ENCODE results near the gene ARID3B. TPM values are rescaled to one million over a fixed set of nuclear protein-coding genes. Genes with fewer than 3 reads are reported as not detected.

Gene ARID3B
- total RNA-seq, 2 donors from 2014 or later = 2.9 to 22.4 TPM

DNA sequence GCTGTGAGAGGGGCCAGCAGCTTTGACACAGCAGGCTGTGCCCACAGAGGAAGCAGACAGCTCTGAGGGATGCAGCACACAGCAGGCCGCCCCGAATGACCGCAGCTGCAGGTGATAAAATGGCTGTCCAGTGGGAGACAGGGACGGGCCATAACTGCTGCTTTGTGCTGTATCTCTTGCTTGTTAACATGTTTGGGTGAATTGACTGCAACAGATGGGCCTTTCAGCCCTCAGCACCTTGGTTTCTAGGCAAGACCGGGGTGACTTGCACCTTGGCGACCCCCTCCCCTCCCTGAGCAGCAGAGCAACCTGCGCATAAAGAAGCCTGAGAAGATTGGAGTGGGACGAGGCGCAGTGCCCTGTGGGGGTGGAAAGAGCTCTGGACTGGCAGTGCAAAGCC lies 38.0 kb downstream of the ARID3B start:
- DNase-seq (no peak), ATAC-seq (no peak)
- Histone ChIP-seq H3K27ac (no peak overlapping the region), H3K9me3 (no peaks in the 10 kb centered on the region), H3K36me3 (replicated peaks in 1 of 2; ENCODE audit: insufficient read depth in 1 of 2, low read depth in 2 of 2) (no peaks in the 10 kb centered on the region), H3K4me1 (no peaks in the 10 kb centered on the region), H3K27me3 (no peaks in the 10 kb centered on the region), H3K4me3 (no peak overlapping the region)
- TF ChIP-seq, protein P1, sequence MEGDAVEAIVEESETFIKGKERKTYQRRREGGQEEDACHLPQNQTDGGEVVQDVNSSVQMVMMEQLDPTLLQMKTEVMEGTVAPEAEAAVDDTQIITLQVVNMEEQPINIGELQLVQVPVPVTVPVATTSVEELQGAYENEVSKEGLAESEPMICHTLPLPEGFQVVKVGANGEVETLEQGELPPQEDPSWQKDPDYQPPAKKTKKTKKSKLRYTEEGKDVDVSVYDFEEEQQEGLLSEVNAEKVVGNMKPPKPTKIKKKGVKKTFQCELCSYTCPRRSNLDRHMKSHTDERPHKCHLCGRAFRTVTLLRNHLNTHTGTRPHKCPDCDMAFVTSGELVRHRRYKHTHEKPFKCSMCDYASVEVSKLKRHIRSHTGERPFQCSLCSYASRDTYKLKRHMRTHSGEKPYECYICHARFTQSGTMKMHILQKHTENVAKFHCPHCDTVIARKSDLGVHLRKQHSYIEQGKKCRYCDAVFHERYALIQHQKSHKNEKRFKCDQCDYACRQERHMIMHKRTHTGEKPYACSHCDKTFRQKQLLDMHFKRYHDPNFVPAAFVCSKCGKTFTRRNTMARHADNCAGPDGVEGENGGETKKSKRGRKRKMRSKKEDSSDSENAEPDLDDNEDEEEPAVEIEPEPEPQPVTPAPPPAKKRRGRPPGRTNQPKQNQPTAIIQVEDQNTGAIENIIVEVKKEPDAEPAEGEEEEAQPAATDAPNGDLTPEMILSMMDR (IDR thresholded peaks at IDR 0.05) = no peak
- TF ChIP-seq POLR2A (IDR thresholded peaks at IDR 0.05) = no peak
- WGBS, 2 donors = 95 to 97% methylated on average over 9 of the region's 9 CpGs
- intact Hi-C loops (cut with DNase I) = no loop called here

DNA sequence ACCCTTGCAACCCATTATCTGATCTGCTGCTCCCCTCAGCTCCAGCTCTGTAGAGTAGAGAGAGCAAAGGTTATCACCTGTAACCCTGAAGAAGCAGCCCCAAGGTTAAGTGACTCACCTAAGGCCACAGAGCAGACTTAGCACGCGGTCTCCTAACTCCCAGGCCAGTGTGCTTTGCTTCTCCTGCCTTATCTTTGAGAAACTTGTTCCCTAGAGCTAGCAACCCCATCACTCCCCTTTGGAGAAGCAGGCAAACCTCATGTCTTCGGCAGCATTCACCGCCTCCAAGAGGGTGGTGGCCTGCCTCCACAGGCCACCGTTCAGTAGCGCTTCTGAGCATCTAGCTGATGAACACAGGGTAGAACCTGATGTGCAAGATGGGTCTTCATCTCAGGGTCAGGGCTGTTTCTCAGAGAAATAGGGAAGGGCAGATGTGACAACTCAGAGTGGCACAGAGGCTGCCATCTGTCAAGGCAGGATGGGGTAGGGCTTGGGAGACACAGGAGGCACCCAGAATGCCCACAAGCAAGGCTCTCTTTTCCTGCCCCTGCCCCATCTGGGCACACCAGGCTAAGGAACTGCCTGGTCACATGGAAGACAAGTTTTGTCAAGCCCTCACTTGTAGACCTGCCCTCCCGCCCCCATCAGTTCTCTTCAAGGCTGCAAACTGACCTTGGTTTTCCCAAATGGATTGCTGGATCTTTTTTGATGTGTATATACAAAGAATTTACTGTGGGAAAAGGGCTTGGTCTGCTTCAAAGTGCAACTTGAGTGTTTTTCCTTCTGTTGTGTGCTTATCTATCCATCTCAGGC lies 39.7 kb downstream of the ARID3B start:
- Histone ChIP-seq H3K27me3 (no peaks in the 10 kb centered on the region), H3K9me3 (no peaks in the 10 kb centered on the region), H3K27ac (no peak overlapping the region), H3K36me3 (replicated peaks in 1 of 2; ENCODE audit: insufficient read depth in 1 of 2, low read depth in 2 of 2) (no peaks in the 10 kb centered on the region), H3K4me3 (no peak overlapping the region), H3K4me1 (no peaks in the 10 kb centered on the region)
- no peak for TF ChIP-seq POLR2A (IDR thresholded peaks at IDR 0.05)
- TF ChIP-seq, protein P1 (IDR thresholded peaks at IDR 0.05) = no peak
- WGBS, 2 donors = 86 to 94% methylated on average over 7 of the region's 7 CpGs
- intact Hi-C loops (cut with DNase I) = no loop called here
- no peak for DNase-seq
- no peak for ATAC-seq

DNA sequence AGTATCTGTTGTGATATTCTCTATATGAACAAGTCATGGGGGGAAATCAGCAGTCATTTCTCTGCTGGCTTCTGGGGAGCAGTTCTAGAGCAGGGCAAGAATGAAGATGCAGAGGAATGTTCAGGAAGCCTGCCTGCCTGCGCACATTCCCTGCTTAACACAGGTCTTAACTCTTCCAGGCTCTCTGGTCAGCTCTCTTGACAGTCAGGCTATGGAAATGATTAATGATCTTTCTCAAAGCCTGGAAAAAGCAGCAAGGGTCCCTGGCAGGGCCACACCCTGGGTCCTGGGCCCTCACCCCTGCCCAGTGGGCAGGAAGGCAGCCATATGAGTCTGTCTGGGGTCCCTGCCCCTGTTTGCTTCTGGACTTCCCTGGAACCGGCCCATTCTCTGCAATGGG lies 43.2 kb downstream of the ARID3B start:
- intact Hi-C loops (cut with DNase I) = no loop called here
- ATAC-seq (no peak), DNase-seq (no peak)
- WGBS, 2 donors = 75 to 82% methylated on average over 2 of the region's 2 CpGs
- Histone ChIP-seq H3K27me3 (no peaks in the 10 kb centered on the region), H3K4me3 (no peak overlapping the region), H3K27ac (no peak overlapping the region), H3K9me3 (no peaks in the 10 kb centered on the region), H3K4me1 (no peaks in the 10 kb centered on the region), H3K36me3 (replicated peaks in 1 of 2; ENCODE audit: insufficient read depth in 1 of 2, low read depth in 2 of 2) (no peaks in the 10 kb centered on the region)
- TF ChIP-seq POLR2A (IDR thresholded peaks at IDR 0.05) = no peak

DNA sequence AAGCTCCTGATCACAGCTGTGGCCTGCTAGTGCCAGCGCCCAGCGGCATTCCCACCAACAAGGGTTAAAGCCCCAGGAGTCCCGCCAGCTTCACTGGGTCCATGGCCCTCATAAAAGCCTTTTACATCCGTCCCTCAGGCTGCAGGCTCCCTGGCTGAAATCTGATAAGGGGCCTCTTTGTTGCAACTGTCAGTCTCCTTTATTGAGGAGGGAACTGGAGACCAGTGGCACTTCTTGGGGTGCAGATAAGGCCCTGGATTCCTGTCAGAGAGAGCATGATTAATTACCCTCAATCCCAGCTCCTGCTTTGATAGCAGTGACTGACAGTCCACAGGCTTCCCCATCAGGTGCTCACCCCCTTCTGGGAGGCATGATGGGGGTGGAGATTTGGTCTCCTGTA lies 43.8 kb downstream of the ARID3B start:
- Histone ChIP-seq H3K9me3 (no peaks in the 10 kb centered on the region), H3K27ac (no peak overlapping the region), H3K36me3 (replicated peaks in 1 of 2; ENCODE audit: insufficient read depth in 1 of 2, low read depth in 2 of 2) (no peaks in the 10 kb centered on the region), H3K4me3 (no peak overlapping the region), H3K4me1 (no peaks in the 10 kb centered on the region), H3K27me3 (no peaks in the 10 kb centered on the region)
- TF ChIP-seq POLR2A (IDR thresholded peaks at IDR 0.05) = no peak
- TF ChIP-seq, protein P1 (IDR thresholded peaks at IDR 0.05) = no peak
- DNase-seq (no peak), ATAC-seq (no peak)
- intact Hi-C loops (cut with DNase I) = no loop called here
- WGBS, 2 donors = 74 to 83% methylated on average over 3 to 4 of the region's 4 CpGs

DNA sequence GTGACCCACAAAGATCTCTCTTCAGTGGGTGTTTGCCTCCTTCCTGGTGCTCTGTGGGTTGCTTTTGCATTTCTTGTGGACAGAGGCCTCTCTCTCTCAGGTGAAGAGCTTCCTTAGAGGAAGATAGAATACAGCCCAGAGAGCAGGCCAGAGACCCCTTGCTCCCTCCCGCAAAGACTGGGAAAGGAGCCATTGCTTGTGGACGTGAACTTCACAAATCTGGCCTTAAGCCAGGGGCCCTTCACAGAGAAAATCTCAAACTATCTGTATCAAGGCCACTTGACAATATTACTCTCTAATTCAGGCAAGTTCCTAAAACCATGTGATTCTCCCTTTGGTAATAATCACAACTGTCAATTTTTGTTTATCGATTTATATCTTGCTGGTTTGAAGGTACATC lies 44.2 kb downstream of the ARID3B start:
- H3K4me1 ChIP-seq = no peaks in the 10 kb centered on the region
- 40 to 41% methylated on average over 3 of the region's 3 CpGs for WGBS, 2 donors
- H3K27ac ChIP-seq = no peak overlapping the region
- H3K27me3 ChIP-seq = no peaks in the 10 kb centered on the region
- no peak for ATAC-seq
- H3K9me3 ChIP-seq = no peaks in the 10 kb centered on the region
- no peak for DNase-seq
- no peaks in the 10 kb centered on the region for H3K36me3 ChIP-seq (replicated peaks in 1 of 2; ENCODE audit: insufficient read depth in 1 of 2, low read depth in 2 of 2)
- TF ChIP-seq, protein P1 (IDR thresholded peaks at IDR 0.05) = no peak
- no peak for TF ChIP-seq POLR2A (IDR thresholded peaks at IDR 0.05)
- no peak overlapping the region for H3K4me3 ChIP-seq
- intact Hi-C loops (cut with DNase I) = no loop called here
